GM19351 (cell line): ENCODE data around the gene KCNQ1.

Experiments
- ATAC-seq: cut with Tn5 transposase; IDR thresholded peaks from one replicate; pipeline ENCODE4 v1.9.1; 2021; ENCODE audit warnings: mild to moderate bottlenecking, moderate library complexity; ENCODE audit not compliant: unreplicated experiment

Gene KCNQ1

DNA sequence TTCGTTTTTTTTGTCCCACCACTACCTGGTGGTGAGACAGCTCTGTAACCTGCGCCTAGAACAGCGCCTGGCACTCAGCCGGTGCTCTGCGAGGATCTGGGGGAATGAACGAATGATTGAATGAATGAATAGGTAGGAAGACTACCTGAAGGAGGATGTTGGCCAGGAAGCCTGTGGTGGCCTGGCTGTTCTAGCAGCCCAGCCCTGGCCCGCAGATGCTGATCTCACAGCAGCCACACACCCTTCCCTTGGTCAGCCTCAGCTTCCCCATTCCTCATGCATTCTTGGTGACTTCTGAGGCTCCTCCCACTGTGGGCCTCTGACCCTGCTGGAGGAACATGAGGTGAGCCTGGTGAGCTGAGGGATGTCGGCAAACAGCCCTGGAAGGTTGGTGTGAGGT is 4.2 kb upstream of the KCNQ1 start:
- no peak for ATAC-seq

DNA sequence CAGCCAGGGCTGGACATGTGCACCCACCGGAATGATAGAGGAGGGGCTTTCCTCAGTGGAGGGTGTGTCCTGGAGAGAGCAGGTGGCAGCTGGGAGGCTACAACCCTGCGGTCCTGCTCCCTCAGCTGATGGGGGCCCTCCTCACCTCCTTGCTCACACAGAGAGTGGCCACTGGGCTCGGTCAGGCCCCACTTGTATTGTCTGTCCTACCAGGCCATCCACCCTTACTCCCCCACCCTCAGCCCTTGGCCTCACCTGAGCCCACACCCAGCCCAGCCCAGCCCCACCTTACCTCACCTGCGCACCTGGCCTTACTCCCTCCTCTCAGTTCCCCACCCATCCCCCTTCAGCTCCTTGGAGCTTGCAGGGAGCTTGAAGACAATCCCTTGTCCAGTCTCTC is 3.6 kb upstream of the KCNQ1 start:
- no peak for ATAC-seq

DNA sequence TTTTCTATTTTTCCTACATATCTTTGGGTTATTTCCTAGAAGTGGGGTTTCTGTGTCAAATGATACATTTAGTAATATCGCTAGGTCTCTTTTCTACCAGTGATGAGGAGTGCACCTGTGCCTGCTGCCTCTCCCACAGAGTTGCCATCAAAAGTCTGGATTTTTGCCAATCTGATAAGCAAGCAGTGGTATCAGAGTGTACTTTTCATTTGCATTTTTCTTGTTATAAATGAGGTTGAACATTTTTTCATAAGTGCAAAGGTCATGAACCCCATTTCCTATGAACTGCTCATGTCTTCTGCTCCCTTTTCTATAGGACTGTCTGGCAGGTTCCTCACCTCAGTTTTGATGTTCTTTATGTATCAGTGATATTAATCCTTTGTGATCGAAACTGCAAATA is 2.2 kb upstream of the KCNQ1 start:
- ATAC-seq, result no peak

DNA sequence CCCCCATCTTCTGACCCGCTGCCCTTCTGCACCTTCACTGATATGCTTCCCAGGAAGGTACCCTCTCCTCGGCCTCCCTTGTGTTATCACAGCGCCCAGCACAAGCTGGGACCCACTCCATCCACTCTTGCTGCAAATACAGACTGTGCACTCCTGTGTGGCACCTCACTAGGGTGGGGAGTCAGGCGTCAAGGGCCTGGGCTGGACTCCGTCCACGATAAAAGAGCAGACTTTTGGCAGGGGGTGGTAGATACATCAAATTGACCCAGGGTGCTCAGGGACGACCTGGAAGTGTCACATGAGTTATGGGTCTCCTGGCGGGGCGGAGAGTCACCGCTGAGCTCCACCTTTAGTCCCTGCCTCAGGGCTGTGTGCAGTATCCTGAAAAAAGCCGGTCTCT is 1.4 kb upstream of the KCNQ1 start:
- no peak for ATAC-seq

DNA sequence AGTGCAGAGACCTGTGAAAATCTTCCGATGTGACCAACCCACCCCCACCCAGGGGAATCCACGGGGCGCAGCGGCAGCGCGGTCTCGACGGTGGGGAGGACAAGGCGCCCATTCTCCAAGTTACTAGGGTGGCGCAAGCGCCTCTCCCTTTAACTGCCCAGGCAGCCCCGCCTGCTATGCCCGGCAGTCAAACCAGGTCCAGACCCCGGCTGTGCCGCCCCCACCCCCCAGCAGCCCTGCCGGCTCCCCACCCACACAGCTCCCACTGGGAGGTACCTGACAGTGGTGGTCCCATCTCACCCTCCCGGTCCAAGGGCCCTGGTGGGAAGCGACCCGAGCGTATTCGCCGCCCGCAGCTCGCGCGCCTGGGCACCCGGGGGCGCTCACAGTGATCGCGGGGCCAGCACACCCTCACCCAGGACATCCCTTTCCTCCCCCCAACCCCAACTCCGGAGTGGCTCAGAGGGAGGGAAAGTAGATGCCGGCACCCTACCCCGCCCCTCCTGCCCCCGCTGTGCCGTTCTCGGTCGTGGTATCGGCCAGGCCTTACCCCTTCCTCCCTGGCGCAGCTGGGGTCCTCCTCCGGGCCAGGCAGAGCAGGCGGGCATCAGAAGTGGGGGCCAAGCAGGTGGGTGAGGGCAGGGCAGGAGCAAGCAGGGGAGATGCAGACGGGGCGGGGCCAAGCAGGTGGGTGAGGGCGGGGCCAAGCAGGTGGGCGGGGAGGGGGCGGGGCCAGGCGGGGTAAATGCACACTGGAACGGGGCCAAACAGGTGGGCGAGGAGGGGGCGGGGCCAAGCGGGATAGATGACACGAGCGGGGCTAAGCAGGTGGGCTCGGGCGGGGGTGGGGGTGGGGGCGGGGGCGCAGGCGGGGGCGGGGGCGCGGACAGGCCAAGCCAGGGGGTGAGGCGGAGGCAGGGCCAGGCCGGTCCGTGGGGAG is 657 bp upstream of the KCNQ1 start, which contains the start of gene TRPM5:
TRPM5 (minus strand) TSS at position 634 of the 940 bp plus-strand sequence. CDS start 21,478 bp downstream, outside the sequence.
- ATAC-seq, result no peak

DNA sequence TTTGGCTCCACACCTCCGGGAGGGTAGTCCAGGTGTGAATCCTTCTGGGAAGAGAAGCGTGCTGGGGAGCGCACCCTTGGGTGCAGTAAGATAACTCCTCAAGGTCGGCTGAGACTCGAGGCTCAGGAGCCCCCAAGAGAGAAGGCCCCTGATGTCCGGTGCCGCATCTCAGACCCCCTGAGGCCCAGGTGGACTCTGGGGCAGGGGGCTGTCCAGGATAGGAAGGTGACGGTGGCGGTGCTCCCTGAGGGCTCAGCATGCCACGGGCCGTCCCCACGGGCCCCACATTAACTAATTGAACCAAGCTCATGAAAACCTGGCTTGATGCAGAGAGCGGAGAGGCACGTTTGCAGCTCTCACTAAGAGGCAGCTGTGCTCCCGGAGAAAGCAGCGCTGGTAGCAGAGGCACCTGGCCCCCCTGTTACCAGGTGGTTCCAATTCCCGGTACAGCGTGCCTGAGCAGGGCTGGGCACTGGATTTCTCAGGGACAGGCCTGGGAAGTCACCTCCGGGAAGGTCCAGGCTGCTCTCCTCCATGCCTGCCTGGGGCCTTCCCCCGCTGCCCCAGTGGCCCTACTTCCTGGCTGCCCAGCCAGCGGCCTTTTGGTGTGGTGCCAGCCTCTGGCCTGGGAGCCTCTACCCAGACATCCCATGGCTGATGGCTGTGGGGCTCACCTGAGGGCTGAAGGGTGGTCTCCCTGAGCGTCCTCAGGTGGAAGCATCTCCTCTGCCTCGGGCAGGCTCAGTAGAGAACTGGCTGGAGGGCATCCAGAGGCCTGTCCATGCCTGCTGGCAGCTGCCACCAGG is 1.1 kb downstream of the KCNQ1 start:
- ATAC-seq, result no peak

DNA sequence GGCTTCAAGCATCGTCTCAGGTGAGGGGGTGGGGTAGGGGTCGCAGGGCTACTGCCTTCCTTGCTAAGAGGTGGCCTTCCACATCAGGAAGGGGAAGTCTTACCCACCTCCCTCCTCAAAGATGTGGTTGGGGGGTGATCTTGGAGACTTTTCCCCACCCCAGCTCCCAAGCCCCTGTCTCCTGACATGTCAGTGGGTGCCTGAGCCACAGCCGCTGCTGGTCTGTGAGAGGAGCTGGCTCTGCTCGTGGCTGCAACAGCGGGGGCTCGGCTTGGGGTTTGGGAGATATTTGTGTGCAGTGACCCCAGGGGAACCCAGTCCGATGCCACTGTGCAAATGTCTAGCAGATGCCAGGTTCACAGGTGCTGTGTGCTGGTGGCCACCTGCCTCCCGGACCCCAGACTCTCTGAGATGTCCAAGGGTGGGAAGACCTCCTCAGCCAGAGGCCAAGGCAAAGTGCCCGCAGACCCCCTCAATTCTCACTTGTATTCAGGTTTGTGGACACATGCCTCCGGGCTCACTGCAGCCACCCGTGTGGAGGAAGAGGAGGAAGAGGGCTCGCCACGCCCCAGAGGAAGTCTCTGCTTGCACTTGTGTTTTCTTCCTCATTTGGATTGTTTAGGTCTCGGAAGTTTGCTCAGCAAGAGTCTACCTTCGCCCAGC is 1.9 kb downstream of the KCNQ1 start:
- no peak for ATAC-seq

DNA sequence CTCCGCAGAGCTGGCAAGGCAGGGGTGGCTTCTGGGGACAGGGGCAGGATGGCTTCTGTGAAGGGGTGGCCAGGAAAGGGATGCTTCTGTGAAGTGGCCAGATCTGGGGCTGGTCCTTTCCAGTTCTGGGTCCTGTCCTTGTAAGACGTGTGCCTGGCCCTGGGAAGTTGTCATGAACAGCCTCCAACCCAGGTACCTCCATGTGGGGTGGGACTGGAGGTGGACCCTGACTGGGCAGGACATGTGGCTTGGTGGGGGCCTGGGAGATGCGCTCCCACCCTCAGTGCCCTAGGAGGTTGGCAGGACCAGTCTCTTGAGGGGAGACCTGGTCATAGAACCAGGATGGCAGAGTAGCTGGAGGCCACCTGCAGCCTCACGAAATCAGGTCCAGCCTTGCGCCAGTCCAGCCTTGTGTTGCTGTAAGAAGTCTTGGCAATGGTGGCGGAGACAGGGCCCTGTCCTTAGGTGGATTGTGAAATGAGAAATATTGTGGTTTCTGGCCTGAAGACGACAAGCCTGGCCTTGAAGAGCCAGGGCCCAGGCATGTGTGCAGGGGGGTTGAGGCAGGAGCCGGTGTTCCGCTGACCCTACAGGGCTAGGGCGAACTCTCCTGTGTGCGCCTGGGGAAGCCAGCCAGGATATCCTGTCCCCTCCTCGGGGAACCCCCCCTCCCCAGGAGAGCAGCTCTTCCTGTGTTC is 2.6 kb downstream of the KCNQ1 start:
- ATAC-seq, result no peak

DNA sequence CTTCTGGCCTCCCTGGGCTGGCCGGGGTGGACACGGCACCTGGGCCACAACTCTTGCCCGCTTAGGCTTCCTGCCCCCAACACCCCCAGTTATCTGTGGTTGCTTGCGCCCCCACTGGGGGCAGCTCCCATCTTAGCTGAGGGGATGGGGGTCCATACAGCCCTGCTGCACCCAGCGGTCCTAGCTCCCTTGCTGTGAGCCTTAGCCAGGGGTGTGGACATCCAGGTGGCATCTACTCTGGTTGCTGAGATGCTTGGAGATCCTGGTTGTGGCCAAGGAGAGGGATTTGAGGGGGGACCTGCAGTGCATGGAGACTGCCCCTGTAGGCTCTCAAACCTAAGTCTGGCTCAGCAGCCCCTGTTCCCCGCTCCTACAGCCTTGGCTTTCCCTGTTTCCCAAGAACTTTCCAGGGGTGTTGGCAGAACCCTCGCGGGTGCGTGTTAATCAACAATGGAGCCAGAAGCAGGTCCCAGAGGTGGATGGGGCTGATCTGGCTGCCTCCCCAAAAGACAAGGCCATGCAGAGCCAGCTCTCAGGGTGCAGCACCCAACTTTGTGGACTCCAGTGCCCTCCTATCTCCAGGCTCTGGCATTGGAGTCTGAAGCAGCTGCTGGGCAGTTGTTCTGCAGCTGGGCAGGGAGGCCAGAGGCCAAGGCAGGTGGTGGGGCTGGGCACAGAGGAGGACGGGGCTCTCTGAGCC is 3.3 kb downstream of the KCNQ1 start:
- no peak for ATAC-seq

DNA sequence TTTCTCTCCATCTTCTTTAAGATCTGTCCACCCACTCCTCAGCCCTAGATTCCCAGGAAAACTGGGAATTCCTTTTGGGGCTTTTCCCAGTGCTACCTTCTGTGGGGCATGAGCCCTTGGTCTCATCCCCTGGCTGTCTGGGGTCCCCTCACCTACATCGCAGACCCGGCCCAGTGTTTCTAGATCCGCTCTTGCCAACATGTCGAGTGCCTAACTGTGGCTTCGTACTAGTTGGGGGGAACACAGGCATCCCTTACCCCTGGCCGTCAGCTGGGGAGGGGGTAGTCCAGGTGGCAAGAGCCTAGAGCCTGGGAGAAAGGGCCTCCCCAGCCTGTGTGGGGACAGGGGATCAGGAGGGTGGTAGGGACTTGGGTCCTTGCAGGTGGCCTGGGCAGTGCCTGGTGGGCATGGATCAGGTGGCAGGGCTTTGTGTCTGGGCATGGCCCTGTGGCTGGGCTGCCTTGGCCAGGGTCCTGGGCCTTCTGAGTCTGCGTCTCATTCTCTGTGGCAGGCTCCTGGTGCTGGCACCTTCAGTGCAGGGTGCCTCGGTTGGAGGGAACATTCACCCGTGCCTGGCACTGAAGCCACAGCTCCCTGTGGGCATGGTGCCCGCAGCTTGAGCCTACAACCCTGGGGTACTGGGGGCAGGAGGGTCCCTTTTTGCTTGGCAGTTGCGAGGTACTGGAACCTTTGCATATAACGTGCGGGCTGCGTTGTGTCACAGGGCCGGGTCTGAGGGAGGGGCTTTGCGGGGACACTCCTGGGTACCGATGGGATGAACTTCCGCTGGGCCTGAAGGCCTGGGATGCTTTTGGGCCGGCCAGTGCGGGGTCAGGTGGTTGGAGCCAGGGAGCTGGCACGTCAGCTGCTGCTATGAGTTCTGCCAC is 4.1 kb downstream of the KCNQ1 start:
- ATAC-seq, result no peak

DNA sequence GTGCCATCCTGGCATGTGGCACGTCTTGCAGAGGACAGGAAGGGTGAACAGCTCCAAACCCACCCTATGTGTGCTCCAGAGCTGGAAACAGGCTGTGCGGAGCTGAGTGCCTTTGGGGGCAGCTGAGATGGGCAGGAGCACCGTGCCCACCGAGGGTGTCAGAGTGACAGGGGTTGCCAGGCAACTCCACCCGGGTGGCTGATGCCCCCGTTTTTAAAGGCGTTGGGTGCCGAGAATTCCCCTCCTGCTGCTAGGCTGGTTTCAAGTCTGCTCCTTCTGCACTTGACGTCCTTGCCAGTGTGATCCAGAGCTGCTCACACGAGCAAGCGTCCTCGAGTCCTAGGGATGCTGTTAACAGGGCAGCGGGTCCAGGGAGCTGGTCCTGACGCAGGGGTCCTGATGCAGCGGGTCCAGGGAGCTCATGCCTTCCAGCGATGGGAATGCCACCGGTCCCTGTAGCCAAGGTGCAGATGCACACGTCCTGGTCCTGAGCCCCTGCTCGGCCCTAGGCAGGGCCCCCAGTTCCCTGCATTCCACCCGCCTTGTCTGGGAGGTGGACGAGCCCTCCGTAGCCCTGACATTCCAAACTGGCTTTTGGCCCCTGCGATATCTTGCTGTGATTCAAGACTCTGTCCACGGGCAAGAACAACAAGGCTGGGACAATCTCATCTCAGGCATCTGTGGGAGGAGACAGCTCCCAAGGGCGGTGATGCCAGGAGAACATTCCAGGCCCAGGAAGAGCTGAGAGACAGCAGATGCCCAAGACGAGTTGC is 4.9 kb downstream of the KCNQ1 start:
- no peak for ATAC-seq

DNA sequence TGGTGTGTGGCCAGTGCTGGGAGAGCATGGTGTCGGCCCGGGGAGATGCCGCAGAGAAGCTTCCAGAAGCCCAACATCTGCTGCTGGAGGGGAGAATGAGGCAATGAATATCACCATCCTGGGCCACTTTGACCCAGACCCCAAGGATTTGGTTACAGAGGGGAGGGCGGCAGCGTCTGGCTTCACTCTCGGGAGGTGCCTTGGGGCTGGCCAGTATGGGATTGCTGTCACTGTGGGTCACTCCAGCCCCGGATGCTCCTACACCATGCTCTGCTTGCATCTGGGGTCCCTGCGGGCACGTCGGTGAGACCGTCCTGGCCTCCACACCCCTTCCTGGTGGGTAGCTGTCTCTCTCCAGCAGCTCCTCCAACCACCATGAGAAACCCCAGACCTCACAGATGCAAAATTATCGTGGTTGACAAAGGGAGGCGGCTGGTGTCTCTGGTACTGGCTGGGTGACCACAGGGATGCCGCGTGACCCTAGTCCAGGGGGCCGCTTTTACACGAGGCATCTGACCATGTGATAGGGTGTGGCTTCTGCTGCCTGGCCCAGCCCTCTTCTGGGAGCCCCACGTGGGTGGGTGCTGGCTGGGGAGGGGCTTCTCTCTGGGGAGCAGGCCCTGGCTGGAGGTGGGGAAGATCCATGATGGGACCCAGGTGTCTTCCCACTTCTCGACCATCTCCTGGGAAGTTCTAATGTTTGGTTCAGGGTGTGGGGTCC is 5.7 kb downstream of the KCNQ1 start:
- ATAC-seq, result no peak

DNA sequence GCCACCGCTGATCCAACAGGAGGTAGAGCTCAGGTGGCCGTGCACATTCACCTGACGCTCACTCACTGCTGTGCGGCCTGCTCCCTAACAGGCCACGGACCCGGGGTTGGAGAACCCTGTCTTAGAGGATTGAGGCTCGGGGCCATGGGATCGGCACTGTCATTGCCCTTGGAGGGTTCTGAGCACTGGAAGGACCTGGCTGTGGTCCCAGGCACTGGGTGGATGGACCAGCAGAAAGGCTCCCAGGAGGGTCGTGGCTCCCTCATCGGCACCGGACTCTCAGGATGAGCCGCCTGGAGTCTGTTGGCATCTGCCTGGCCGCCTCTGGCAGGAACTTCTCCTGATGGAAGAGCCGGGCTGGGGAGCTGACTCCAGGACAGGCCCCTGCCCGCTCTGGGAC is 6.5 kb downstream of the KCNQ1 start:
- no peak for ATAC-seq

DNA sequence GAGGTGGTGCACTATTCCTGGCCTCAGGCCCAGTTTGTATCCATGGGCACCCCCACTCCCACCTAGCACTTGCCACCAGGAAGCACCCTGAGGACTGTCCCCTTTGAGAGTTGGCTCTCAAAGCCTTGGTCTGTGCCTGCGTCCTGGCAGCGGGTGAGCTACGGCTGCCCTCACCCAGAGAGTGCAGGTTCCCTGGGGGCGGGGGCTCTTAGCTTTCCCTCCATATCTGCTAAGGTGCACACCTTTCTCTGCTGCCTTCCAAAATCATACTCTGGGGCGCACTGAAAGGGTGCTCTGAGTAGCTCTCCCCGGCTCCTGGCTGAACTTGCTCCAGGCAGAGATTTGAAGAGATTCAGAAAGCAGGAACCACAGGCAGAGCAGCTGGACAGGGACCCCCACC is 7.1 kb downstream of the KCNQ1 start:
- no peak for ATAC-seq

DNA sequence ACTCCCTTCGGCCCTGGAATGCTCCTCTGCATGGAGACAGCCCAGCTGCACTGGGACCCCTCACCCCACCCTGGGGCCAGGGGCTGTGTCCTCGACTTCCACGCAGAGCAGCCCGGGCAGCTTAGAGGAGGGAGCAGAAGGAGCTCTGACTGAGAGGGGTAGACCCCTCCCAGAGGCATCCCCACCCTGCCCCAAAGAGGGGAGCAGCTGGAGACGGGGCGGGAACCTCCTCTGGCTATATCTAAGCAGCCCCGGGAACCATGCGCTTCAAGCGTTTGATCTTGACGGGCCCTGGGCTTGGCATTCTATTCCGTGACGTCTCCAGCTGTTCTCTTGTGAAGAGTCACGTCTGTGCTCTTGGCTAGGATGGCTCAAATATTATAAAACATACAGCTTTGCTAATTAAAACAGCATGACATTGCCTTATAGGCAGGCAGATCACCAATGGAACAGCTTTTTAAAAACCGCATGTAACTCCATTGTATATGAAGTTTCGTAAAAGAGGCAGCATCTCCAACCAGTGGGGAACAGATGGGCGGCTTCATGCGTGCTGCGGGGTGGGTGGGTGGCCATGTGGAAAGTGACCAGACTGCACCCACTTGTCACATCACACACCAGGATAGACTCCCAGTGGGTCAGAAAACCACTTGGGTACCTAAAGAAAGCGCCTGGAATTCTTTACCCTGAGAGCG is 7.7 kb downstream of the KCNQ1 start:
- ATAC-seq, result no peak

DNA sequence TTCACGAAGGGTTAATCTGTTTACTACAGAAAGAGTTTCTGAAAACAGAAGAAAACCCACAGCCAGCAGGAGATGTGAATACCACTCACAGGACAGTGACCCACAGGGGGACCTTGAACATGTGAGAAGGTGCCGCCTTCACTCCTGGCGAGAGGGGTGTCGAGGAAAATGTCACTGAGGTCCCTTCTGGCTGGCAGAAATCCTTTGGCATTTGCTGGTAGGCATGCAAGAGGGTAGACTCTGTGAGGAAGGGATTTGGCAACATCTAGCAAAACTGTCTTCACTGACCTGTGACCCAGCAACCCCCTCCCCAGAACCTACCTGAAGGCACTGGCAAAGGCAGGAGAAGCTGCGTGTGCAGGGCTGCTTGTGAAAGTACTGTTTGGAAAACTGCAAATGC is 8.6 kb downstream of the KCNQ1 start:
- ATAC-seq, result no peak

DNA sequence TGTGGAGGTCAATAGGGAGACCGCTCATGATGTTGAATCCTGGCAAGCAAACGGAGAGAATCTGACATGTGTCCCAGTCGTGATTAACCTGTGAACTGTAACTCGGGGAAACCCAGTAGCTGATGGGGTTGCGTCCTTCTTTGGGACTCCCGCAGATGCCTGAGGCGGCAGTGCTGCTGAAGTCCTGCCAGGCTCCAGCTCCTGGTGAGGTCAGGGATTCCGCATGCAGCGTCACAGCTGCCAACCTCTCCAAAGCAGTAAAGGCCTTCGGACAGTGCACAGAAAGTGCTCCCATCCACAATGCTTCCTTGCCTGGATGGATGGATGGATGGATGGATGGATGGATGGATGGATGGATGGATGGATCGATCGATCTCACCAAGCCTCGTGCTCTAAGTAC is 13.5 kb downstream of the KCNQ1 start:
- ATAC-seq, result no peak
